Midbrain (tissue), 1 donor: ENCODE data around the gene XPO5.
"Not testable (repeated sequence)": the region's sequence is repeated elsewhere in the genome, so short reads cannot be mapped to it uniquely, and the experiment has no call there.

Experiments used
- DNase-seq: peaks from one replicate; lab custom pipeline; 2025; lab: John Stamatoyannopoulos, UW

The XPO5 gene

DNA sequence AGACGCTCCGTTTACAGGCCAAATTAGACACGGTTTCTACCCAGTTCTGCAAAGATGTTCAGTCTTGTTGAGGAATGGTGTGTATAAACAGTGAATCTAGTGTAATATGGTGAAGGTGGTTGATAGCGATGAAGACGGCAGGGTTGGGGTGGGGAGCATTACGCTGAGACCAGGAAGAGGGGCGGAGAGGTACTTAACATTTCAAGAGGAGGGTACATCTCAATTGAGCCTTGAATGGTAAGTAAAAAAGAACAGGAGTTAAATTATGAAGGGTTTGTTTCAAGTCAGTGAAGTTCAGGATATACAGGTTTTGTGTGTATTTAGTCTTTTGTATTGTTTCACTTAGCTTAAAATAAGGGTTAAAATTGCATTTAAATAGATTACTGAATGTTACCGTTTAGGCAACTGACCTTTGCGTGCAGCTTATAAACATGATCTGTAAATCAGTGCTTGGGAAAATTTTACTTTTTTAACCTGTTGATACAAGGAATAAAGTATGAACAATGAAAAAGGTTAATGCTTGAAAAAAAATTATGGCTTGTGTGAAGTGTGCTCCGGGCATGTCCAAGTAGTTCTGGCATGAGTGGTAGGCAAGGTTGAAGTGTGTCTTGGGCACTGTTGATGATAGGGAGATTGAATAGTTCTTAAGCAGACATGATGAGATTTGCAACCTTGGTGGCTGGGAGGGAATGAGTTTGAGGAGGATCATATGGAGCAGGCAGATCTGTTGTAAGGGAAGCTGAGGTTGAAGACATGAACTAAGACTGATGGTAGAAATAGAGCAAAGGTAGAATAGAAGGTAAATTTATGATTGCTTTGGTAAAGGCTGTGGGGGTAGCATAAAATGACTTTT, 58.1 kb downstream of the XPO5 start:
- DNase-seq = no peak

DNA sequence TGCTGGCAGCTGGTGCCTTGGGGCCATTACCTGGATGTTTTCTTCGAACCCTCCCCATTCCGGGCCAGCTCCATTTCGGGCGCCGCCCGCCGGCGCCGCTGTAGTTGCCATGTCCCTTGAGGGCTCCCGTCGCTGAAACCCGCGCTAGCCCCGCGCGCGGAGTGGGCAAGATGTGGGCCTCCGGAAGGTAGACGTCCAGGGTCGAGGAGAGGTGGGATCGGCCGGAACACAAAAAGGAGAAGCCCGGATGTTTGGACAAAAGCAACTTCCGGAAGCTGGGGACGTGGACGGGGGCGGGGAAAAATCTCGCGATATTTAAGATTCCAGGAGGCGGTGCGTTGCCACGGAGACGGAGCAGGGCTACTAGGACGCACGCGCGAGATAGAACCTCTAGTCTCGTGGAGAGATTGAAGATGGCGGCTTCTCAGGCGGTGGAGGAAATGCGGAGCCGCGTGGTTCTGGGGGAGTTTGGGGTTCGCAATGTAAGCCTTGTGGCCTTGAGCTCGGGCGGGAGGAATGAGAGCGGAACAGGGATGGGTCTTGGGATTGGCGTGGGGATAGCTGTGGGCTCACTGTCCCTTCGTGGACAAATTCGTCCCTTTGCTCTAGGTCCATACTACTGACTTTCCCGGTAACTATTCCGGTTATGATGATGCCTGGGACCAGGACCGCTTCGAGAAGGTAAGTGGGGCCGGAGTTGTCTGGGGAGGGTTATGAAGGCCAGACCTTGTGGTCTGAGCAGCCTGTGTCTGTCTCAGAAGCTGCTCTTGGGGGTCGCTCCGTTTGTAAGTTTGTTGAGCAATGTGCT, 58.9 kb downstream of the XPO5 start, which contains the start of the genes POLR1C and YIPF3:
TSS of gene POLR1C (plus strand) at position 393 of the 808 bp plus-strand sequence. CDS start at position 414, 21 bp downstream.
TSS of gene YIPF3 (minus strand) at position 230 of the 808 bp plus-strand sequence. CDS start at position 111, 119 bp downstream.
- peak; percentile 99 for DNase-seq

DNA sequence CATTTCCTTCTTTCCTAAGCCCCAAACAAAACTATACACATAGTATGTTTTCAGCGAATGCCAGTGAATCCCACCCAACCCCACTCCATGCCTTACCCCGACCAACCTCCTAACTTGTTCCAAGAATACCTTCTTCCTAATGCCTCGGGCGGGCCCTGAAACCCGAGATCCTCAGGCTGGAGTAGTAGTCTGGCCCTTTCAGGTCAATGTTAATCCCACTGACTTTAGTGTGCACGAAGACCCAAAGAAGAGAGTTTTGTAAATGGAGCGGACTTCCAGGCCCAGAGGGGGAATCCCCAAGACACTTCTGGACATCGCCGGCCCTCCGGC, 59.5 kb downstream of the XPO5 start:
- DNase-seq = no peak

DNA sequence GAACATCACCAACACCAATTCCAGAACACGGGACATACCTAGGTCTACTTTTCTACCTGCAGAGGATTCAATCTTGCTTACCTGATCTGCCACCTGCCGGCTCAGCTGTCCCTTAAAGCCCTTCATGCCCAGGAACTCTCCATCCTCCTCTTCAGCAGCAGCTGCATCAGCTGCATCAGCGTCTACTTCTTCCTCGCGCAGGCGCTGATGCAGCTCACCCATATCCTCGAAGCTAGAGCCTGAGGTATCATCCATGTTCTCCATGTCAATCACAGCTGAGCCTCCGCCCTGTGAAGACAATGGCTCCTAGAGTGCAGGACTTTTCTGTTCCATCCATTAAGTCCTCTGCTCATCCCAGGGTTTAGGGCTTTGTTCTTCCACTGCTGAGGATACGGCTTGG, 60.0 kb downstream of the XPO5 start:
- no peak for DNase-seq

DNA sequence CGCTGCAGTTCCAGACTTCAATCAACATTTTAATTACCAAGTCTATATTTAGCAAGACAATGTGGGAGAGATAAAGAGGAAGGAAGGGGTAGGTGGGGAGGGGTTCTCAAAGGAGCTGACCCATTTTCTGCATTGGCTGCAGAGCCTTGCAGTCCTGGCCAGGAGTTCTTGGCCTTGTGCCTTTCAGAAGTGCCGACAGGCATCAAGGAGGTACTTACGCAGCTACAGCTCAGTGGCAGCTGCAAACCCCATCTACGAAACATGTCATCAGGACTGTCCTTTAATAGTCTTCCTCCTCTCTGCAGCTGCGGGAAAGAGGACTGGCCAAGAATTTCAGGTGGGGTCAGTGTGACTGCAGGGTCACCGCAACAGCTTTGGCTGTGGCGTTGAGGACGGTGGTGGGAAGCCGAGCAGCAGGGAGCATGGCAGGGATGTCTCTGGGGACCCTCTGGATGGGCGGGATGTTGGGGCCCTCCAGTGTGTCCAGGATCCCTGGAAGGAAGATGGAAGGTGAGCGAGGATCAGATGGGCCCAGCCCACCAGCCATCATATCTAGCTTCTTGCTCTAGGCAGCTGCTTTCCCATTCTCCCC, 63.9 kb downstream of the XPO5 start:
- no peak for DNase-seq

DNA sequence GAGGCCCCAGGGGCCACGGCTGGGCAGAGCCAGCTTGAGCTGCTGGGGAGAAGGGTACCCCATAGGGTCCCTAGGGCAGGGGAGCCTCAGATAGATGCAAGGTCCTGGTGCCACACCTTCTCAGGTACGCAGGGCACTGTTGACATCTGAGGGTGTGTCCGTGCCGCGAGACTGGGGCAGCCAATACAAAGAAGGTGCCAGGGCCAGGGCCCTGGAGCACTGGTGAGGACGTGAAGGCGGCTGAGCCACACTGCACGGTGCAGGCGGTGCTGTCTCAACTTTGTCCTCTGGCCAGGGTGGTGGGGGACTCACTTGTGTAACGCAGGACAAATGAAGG, 65.0 kb downstream of the XPO5 start:
- DNase-seq = no peak

DNA sequence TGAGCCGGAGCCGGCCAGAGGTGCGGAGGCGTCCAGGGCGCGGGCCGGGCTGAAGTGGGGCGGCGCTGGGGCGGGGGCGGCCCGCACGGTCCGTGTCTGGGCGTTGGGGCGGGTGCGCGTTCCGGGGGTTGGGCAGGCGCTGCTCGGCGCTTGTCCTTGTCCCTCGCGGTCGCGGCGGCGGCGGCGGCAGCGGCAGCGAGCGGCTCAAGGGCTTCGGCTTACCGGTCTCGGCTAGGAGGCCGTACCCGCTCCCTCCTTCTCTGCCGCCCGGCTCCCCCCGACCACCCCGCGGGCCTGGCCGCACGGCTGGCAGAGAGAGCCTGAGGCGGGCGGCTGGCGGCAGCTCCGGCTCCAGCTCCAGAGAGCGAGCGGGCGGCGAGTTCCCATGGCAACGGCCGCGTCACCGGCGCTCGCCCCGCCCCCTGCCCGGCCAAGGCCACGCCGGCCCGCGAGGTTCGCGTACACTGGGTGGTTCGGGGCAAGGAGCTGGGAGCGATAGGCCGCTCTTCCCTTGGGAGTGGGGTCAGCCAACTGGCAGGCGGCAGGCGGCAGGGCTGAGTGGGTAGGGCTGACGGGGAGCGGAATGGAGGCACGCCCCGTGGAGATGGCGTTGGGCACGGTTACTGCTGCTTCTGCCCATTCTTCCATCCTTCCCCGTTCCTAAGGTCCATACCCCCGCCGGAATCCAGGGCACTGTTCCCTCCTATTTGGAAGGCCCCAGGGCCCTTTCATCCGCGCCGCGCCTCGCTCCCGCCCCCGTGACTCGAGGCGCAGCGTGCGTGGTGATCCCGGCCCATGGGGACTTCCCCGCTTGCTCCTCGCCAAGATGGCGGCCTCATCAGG, 65.6 kb downstream of the XPO5 start, which contains the start of gene LRRC73:
TSS of gene LRRC73 (minus strand) at position 363 of the 843 bp plus-strand sequence. CDS start 561 bp downstream, outside the sequence.
- peak; percentile 83 for DNase-seq

DNA sequence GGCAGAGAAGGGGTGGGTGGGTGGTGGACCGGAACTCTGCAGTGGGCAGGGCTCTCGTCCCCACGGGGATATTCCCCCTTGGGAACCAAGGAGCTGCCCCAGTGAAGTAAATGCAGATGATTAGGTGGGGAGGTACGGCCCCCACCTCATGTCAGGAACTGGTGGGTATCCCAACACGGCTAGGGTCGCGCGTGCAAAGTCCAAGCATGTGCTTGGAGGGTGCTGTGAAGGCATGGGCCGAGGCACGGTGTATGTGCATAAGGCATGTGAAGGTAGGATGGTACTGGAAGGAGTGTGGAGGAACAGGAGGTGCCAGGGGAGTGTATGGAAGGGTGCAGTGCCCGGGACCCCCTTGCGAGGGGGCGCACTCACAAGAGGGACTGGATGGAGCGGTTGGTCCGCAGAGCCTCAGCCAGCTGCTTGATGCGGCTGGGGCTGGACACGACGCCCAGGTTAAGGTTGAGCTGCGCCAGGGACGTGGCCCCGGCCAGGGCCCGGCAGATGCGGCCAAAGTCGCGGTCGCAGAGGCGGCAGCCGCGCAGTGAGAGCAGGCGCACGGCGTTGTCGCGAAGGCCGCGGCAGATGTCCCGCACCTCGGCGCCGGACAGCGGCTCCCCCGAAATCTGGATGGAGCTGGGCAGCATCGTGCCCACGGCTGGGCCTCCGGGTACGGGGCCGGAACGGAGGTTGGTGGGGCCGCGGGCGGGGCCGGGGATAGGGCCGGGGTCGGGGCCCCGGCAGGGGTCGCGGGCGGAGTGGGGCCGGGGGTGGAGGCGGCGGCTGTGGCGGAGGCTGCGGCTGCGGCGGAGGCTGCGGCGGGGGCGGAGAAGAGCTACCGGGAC, 66.5 kb downstream of the XPO5 start:
- no peak for DNase-seq

DNA sequence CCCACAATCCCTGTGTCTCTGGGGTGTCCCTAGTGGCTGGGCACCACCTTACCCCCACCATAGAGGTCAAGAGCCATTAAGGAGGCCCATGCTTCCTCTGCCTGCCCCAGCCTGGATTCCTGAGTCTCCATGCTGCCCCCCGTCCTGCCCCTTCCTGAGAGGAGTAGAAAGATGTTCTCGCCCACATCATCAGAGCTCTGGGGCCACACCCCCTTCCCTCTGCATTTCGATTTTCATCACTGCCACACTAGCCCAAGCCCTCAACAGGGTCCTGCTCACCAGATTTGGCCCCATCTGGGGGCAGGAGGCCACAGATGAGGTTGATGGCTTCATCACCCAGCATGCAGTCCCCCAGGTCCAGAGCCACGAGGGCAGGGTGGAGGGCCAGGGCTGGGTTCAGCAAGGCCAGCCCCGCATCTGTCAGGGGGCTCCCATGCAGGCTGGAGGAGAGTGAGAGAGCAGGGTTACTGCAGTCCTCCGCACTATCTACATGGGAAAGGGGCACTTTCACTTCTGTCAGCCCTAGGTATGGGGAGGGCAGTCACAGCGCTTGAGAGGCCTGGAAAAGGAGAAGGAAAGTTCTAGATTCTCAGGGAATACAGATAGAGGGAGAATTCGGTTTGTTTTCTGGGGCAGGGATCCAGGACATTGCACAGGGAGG, 67.2 kb downstream of the XPO5 start:
- DNase-seq = no peak

DNA sequence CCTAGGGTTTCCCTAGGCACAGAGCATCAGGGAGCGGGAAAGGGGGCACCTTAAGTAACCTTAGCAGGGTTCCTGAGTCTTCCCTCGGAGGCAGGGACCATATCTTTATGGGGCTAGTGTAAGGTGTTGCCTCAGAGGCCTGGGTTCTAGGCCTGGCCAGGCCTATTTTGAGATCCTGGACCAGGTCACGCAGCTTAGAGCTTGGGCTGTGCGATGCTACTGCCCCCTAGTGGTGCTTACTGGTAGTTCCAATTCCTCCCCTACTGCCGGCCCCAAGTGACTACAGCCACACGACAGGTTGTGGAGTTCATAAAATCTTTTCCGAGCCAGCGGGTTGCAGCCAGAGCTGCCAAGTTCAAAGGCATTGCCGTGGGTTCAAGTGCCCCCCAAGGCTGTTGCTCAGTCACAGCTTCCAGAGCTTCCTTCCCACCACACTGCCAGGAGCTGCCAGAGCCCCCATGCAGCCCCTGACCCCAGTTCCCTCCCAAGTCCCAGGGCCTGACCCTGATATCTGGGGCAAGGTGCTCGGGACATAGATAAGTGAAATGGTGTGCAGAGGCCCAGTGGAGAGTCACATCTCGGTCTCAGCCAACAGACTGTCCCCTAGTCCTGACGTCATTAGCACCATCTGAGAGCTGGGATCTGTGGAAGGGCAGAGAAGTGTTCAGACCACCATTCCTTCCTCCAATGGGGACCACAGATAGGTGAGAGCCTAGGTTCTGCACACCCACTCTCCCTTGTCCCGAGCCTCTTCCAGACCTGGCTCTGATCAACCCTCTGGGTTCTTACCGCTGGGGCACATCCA, 69.0 kb downstream of the XPO5 start:
- DNase-seq = peak; percentile 87

DNA sequence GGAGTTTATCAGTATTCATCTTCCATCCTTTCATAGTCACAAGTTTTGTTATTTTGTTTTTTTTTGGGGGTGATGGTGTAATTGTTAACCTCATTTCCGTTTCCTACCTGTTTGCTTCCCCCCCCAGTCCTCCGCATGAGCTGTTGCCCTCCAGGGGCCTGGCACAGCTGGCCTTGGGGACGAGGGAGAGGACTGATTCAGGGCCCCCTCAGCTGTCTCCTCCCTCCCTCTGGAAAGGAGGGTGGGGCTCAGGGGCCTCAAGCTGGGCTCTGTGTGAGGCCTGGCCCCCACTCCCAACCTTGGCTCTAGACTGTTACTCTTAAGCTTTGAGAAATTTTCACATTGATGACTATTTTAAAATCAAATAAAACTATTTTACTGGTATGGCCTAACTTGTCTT, 69.7 kb downstream of the XPO5 start:
- no peak for DNase-seq

DNA sequence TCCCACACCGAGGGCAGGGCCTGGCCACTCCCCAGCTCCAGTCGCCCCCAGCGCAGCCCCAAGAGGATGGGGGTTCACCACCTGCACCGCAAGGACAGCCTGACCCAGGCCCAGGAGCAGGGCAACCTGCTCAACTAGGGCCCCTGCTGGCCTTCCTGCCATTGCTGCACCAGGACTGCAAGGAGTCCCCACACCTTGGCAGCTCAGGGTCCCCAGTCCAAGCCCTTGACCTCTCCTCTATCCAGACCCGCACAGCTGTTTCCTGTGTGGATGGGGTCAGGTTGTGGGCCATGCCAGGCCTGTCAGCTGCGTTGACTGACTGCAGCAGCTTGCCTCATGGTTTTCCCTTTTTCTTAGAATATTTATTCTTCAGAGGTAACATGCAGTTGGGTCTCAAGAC, 70.1 kb downstream of the XPO5 start:
- DNase-seq = no peak

DNA sequence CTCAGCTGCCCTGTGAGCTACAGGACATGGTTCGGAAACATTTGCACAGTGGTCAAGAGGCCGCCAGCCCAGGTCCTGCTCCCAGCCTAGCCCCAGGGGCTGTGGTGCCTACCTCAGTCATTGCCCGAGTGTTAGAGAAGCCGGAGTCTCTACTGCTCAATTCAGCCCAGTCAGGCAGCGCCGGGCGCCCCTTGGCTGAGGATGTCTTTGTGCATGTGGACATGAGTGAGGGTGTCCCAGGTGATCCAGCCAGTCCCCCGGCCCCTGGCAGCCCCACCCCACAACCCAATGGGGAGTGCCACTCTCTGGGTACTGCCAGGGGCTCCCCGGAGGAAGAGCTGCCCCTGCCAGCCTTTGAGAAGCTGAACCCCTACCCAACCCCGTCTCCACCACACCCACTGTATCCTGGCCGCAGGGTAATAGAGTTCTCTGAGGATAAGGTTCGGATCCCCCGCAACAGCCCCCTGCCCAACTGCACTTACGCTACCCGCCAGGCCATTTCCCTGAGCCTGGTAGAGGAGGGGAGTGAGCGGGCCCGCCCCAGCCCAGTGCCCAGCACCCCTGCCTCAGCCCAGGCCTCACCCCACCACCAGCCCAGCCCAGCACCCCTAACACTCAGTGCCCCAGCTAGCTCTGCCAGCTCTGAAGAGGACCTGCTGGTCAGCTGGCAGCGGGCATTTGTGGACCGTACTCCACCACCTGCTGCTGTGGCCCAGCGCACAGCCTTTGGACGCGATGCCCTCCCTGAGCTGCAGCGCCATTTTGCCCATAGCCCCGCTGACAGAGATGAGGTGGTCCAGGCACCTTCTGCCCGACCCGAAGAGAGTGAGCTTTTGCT, 70.9 kb downstream of the XPO5 start:
- DNase-seq = no peak

DNA sequence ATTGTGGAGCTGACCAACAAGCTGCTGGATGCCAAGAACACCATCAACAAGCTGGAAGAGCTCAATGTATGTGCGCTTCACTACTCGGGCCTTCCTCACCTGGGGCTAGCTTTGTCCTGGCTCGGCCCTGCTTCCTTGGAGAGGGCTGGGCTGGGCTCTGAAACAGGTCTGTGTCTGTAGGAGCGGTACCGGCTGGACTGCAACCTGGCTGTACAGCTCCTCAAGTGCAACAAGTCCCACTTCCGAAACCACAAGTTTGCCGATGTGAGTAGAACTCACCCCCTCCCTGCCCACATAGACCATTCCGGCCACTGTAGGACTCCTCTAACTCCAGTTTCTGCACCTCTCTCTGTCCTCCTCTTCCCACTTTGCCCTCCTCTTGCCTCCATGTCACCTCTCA, 72.4 kb downstream of the XPO5 start:
- DNase-seq = no peak

DNA sequence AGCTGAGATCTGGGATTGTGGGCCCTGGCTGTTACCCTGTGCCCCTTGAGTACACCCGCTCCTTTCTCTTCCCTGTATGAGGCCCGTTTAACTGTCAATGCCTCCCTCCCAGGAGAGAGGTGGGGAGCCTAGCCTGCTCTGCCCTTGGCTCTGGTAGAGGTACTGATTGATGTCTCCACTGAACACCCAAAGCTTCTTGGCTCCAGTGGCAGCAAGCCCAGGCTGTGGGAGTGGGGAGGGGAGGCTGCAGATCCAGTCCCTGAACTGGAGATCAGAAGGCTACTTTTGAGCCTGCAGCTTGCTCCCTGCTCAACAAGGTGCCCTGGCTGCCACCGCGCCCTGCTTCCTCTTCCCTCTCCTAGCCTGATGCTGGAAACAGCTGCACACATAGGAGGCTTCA, 73.2 kb downstream of the XPO5 start:
- no peak for DNase-seq

DNA sequence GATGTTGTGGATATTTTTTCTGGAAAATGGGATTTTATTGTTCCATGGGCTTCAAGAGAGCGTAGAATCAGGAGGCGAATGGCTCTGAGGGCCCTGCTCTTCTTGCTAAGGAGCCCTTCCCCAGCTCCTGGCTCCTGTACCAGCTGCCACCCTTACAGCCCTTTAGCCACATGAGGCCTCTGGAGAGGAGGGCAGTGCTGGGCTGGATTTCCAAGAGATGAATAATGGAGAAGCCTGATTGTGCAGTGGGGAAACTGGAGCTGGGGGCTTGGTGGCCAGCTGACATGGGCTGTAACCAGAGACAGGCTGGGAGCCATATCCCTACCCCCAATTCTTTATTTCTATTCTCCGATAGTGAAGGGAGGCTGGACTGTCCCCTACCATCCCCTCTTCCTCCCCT, 74.9 kb downstream of the XPO5 start:
- DNase-seq = no peak

DNA sequence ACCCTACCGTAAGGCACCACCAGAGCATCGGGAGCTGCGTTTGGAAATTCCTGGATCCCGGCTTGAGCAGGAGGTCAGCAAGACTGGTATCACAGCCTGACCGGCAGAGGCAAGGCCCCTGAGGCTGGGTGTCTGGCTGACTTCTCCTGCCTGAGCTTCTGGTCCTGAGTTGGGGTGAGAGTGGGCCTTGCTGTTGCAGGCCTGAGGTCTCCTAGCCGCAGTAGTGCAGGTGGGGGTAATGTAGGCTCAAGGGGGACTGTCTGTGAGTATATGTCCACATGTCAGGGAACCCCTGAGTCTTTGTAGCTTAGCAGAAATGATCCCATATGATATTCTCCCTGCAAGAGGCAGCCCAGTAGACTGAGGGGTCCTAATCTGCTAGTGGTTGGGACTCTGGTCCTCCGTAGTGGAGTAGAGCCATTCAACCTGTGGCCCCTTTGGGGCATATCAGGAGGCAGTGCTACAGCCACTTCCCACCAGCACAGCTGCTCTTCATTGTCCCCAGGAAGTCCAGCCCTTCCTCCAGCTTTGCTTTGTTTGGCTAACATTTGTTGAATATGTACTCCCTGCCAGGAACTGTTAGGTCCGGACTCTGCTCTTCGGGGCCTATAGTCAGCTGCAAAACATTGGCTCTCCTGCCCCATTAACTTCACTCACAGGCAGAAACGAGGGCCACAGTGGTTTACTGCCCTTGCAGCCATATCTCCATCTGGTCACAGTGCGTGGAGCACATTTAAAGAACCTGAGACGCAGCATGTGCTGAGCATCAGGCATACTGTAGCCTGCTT, 76.6 kb downstream of the XPO5 start:
- DNase-seq = no peak

DNA sequence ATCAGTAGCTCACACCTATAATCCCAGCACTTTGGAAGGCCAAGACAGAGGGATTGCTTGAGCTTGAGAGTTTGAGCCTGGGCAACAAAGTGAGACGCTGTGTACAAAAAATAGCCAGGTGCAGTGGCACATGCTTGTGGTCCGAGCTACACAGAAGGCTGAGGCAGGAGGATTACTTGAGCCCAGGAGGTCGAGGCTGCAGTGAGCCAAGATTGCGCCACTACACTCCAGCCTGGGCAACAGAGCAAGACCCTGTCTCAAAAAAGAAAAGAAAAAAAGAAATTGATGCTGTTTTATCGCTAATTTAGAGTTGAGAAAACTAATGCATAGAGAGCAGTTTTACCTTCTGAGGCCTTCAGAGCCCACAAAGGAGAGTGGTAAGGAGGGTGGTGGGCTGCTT, 77.5 kb downstream of the XPO5 start:
- not testable (repeated sequence) for DNase-seq
